NCI-H345 treated with DMSO at 0.1 percent for 48 hours (cell line): ENCODE data around the gene GZMM.

Experiments
- DNase-seq: peaks from one replicate; lab custom pipeline; 2025; ENCODE audit not compliant: unreplicated experiment; lab: John Stamatoyannopoulos, UW

GZMM gene

DNA sequence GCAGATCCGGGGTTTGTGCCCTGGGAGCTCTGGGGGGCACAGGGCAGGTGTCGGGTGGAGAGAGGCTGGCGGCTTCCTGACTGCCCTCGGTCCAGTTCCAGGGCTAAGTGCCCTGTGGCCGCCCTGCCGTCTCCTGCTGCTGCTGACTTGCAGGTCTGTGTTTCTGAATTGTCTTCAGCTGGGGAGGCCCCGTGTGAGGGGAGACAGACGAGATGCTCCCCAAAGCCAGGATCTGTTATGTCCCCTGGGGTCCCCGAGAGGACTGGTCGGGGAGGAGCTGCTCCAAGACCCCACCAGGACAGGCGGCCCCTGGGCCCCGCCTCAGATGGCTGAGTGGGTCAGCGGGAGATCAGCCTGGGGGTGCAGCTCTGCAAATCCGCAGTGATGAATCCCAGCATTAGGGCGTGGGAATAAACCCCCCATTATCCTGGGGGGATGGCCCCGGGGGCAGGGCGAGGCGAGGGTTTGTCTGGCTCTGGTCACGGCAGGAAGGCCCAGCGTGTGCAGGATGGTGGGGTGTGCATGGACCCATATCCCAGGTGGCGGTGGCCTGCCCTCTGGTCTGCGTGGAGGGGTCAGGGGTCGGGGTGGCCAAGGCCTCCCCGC, 50.5 kb downstream of the GZMM start:
- no peak for DNase-seq

- no peak for DNase-seq
These were observed 51.7 kb downstream of the GZMM start for GRCh38 chr19:595326-596262.

DNA sequence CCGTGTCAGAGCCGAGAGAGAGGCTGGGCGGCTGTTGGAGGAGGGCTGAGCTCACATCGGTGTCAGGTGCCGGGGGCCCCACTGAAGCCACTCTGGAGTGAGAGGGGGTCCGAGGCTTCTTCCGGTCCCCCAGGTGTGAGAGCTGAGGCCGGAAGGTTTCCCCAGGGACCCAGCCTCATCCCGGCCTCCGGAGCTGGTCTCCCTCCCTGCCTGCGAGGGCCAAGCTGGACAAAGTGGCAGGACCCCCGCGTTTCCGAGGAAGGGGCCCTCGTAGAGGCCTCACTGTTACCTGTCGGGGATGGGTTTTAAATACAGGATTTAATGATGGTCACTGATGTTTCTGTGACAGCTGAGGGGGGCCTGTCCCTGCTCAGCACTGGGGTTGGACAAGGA, 52.4 kb downstream of the GZMM start:
- no peak for DNase-seq

GRCh38 chr19:597406-598315, 53.8 kb downstream of the GZMM start:
- no peak for DNase-seq
